ENCODE data around the gene NTN3. TPM values are rescaled to one million over a fixed set of nuclear protein-coding genes. Genes with fewer than 3 reads are reported as not detected.
A peak's percentile ranks its signal among the peaks of the same experiment; 100 is the strongest.

The NTN3 gene
- total RNA-seq, 1 donor from 2014 or later: not detected

- no peak overlapping the region for H3K4me3 Mint-ChIP-seq (ENCODE audit: low read depth)
- H3K27ac Mint-ChIP-seq: no peak overlapping the region
These were observed 9.9 kb downstream of the NTN3 start for GRCh38 chr16:2480948-2481347.

GRCh38 chr16:2481676-2482075, 10.6 kb downstream of the NTN3 start:
- DNase-seq (ENCODE audit: low spot score): no peak
- intact Hi-C loops (cut with micrococcal nuclease): no loop called here
- Mint-ChIP-seq H3K27ac (no peak overlapping the region), H3K4me3 (ENCODE audit: low read depth) (no peak overlapping the region), H3K9me3 (no peaks in the 10 kb centered on the region), H3K4me1 (ENCODE audit: low read depth) (peaks cover 5% of the 10 kb centered on the region), H3K27me3 (ENCODE audit: low read depth) (no peaks in the 10 kb centered on the region), H3K36me3 (ENCODE audit: low read depth) (no peaks in the 10 kb centered on the region)

More at GRCh38 chr16:2480948-2481347, 9.9 kb downstream of the NTN3 start:
- Mint-ChIP-seq H3K27me3 (ENCODE audit: low read depth) (no peaks in the 10 kb centered on the region), H3K4me1 (ENCODE audit: low read depth) (peaks cover 12% of the 10 kb centered on the region), H3K9me3 (no peaks in the 10 kb centered on the region), H3K36me3 (ENCODE audit: low read depth) (no peaks in the 10 kb centered on the region)
- DNase-seq (ENCODE audit: low spot score): no peak
- intact Hi-C loops (cut with micrococcal nuclease): no loop called here

GRCh38 chr16:2482249-2482648, 11.2 kb downstream of the NTN3 start:
- H3K27me3 Mint-ChIP-seq (ENCODE audit: low read depth): no peaks in the 10 kb centered on the region
- no peak for DNase-seq (ENCODE audit: low spot score)
- no peaks in the 10 kb centered on the region for H3K36me3 Mint-ChIP-seq (ENCODE audit: low read depth)
- intact Hi-C loops (cut with micrococcal nuclease): no loop called here
- no peak overlapping the region for H3K27ac Mint-ChIP-seq
- no peak overlapping the region for H3K4me3 Mint-ChIP-seq (ENCODE audit: low read depth)
- peaks cover 6% of the 10 kb centered on the region for H3K4me1 Mint-ChIP-seq (ENCODE audit: low read depth)
- no peaks in the 10 kb centered on the region for H3K9me3 Mint-ChIP-seq

GRCh38 chr16:2482708-2483534, 11.8 kb downstream of the NTN3 start:
- no peak overlapping the region for H3K27ac Mint-ChIP-seq
- intact Hi-C loops (cut with micrococcal nuclease): no loop called here
- no peaks in the 10 kb centered on the region for H3K36me3 Mint-ChIP-seq (ENCODE audit: low read depth)
- H3K27me3 Mint-ChIP-seq (ENCODE audit: low read depth): no peaks in the 10 kb centered on the region
- H3K4me3 Mint-ChIP-seq (ENCODE audit: low read depth): no peak overlapping the region
- H3K9me3 Mint-ChIP-seq: no peaks in the 10 kb centered on the region
- DNase-seq (ENCODE audit: low spot score): no peak
- peaks cover 10% of the 10 kb centered on the region for H3K4me1 Mint-ChIP-seq (ENCODE audit: low read depth)

GRCh38 chr16:2483939-2484897, 13.1 kb downstream of the NTN3 start:
- peaks cover 13% of the 10 kb centered on the region for H3K4me1 Mint-ChIP-seq (ENCODE audit: low read depth)
- no peaks in the 10 kb centered on the region for H3K27me3 Mint-ChIP-seq (ENCODE audit: low read depth)
- H3K36me3 Mint-ChIP-seq (ENCODE audit: low read depth): no peaks in the 10 kb centered on the region
- DNase-seq (ENCODE audit: low spot score): no peak
- intact Hi-C loops (cut with micrococcal nuclease): no loop called here
- H3K9me3 Mint-ChIP-seq: no peaks in the 10 kb centered on the region
- no peak overlapping the region for H3K27ac Mint-ChIP-seq
- H3K4me3 Mint-ChIP-seq (ENCODE audit: low read depth): no peak overlapping the region

- H3K27me3 Mint-ChIP-seq (ENCODE audit: low read depth): no peaks in the 10 kb centered on the region
- no peak overlapping the region for H3K27ac Mint-ChIP-seq
- no peak for DNase-seq (ENCODE audit: low spot score)
- no peaks in the 10 kb centered on the region for H3K36me3 Mint-ChIP-seq (ENCODE audit: low read depth)
- H3K4me3 Mint-ChIP-seq (ENCODE audit: low read depth): no peak overlapping the region
- peaks cover 13% of the 10 kb centered on the region for H3K4me1 Mint-ChIP-seq (ENCODE audit: low read depth)
- no peaks in the 10 kb centered on the region for H3K9me3 Mint-ChIP-seq
- intact Hi-C loops (cut with micrococcal nuclease): no loop called here
These were observed 13.9 kb downstream of the NTN3 start for GRCh38 chr16:2484898-2485508.

GRCh38 chr16:2485811-2486507, 14.9 kb downstream of the NTN3 start:
- no peak overlapping the region for H3K4me3 Mint-ChIP-seq (ENCODE audit: low read depth)

GRCh38 chr16:2486645-2487516, 15.8 kb downstream of the NTN3 start:
- no peaks in the 10 kb centered on the region for H3K36me3 Mint-ChIP-seq (ENCODE audit: low read depth)
- H3K27ac Mint-ChIP-seq: peak overlapping the region; percentile 36
- peaks cover 13% of the 10 kb centered on the region for H3K4me1 Mint-ChIP-seq (ENCODE audit: low read depth)
- intact Hi-C loops (cut with micrococcal nuclease): no loop called here
- DNase-seq (ENCODE audit: low spot score): peak; percentile 51
- peak overlapping the region; percentile 31 for H3K4me3 Mint-ChIP-seq (ENCODE audit: low read depth)
- H3K9me3 Mint-ChIP-seq: no peaks in the 10 kb centered on the region
- H3K27me3 Mint-ChIP-seq (ENCODE audit: low read depth): no peaks in the 10 kb centered on the region

More at GRCh38 chr16:2485811-2486507, 14.9 kb downstream of the NTN3 start:
- H3K4me1 Mint-ChIP-seq (ENCODE audit: low read depth): peaks cover 13% of the 10 kb centered on the region
- DNase-seq (ENCODE audit: low spot score): no peak
- H3K27me3 Mint-ChIP-seq (ENCODE audit: low read depth): no peaks in the 10 kb centered on the region
- intact Hi-C loops (cut with micrococcal nuclease): no loop called here
- no peak overlapping the region for H3K27ac Mint-ChIP-seq
- H3K36me3 Mint-ChIP-seq (ENCODE audit: low read depth): no peaks in the 10 kb centered on the region
- no peaks in the 10 kb centered on the region for H3K9me3 Mint-ChIP-seq

- DNase-seq (ENCODE audit: low spot score): no peak
- no peaks in the 10 kb centered on the region for H3K27me3 Mint-ChIP-seq (ENCODE audit: low read depth)
- no peaks in the 10 kb centered on the region for H3K9me3 Mint-ChIP-seq
- H3K27ac Mint-ChIP-seq: peak overlapping the region; percentile 36
- H3K4me1 Mint-ChIP-seq (ENCODE audit: low read depth): peaks cover 13% of the 10 kb centered on the region
- peak overlapping the region; percentile 31 for H3K4me3 Mint-ChIP-seq (ENCODE audit: low read depth)
- intact Hi-C loops (cut with micrococcal nuclease): no loop called here
- H3K36me3 Mint-ChIP-seq (ENCODE audit: low read depth): no peaks in the 10 kb centered on the region
These were observed 16.4 kb downstream of the NTN3 start for GRCh38 chr16:2487517-2487842.

- Mint-ChIP-seq H3K4me1 (ENCODE audit: low read depth) (peaks cover 13% of the 10 kb centered on the region), H3K4me3 (ENCODE audit: low read depth) (no peak overlapping the region), H3K9me3 (no peaks in the 10 kb centered on the region), H3K27ac (no peak overlapping the region), H3K36me3 (ENCODE audit: low read depth) (no peaks in the 10 kb centered on the region), H3K27me3 (ENCODE audit: low read depth) (no peaks in the 10 kb centered on the region)
- DNase-seq (ENCODE audit: low spot score): no peak
- intact Hi-C loops (cut with micrococcal nuclease): no loop called here
These were observed 16.9 kb downstream of the NTN3 start for GRCh38 chr16:2487903-2488531.

GRCh38 chr16:2489581-2489980, 18.5 kb downstream of the NTN3 start:
- intact Hi-C loops (cut with micrococcal nuclease): no loop called here
- Mint-ChIP-seq H3K27ac (no peak overlapping the region), H3K4me3 (ENCODE audit: low read depth) (no peak overlapping the region), H3K4me1 (ENCODE audit: low read depth) (peaks cover 13% of the 10 kb centered on the region), H3K9me3 (no peaks in the 10 kb centered on the region), H3K36me3 (ENCODE audit: low read depth) (no peaks in the 10 kb centered on the region), H3K27me3 (ENCODE audit: low read depth) (no peaks in the 10 kb centered on the region)
- DNase-seq (ENCODE audit: low spot score): no peak

Data from activated T-helper 2 cell treated with anti-CD3 and anti-CD28 coated beads, Interferon-gamma antibody, Interleukin-2, Interleukin-4, amounts not matched to agents 10 μg/mL and 5 μg/mL and 100 μg/mL, durations not matched to agents 14 hours and 24 hours and 36 hours (primary cell).